22Rv1 (cell line): ENCODE data around the gene TPI1.

Experiments used
- ZFX ChIP-seq: fragments of 450-650 bp; IDR thresholded peaks from 2 replicates; pipeline ENCODE4 v1.6.1; 2017; ENCODE audit warnings: antibody characterized with exemption, borderline replicate concordance
- TF ChIP-seq, protein P1 (sequence below): fragments of 450-650 bp; IDR thresholded peaks from 2 replicates; pipeline ENCODE4 v1.5.1; 2017; ENCODE audit warnings: mild to moderate bottlenecking

DNA sequence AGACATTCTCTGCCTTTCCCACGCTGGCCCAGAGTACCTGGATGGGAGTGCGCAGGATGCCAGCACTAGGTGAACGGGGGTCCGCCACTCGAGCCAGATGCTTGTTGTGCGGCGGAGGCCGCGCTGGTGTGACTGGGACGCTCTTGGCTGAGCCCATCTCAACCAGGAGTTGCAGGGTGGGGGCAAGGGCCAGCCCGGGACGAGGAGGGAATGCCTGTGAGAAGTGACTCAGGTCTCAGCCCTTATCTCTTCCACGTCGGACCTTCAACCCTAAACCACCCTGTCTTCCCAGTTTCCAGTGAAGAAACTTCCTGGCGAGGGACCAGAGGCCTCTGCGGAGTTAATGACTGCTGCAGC lies 16.6 kb upstream of the TPI1 start:
- TF ChIP-seq, protein P1, sequence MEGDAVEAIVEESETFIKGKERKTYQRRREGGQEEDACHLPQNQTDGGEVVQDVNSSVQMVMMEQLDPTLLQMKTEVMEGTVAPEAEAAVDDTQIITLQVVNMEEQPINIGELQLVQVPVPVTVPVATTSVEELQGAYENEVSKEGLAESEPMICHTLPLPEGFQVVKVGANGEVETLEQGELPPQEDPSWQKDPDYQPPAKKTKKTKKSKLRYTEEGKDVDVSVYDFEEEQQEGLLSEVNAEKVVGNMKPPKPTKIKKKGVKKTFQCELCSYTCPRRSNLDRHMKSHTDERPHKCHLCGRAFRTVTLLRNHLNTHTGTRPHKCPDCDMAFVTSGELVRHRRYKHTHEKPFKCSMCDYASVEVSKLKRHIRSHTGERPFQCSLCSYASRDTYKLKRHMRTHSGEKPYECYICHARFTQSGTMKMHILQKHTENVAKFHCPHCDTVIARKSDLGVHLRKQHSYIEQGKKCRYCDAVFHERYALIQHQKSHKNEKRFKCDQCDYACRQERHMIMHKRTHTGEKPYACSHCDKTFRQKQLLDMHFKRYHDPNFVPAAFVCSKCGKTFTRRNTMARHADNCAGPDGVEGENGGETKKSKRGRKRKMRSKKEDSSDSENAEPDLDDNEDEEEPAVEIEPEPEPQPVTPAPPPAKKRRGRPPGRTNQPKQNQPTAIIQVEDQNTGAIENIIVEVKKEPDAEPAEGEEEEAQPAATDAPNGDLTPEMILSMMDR: no peak
- TF ChIP-seq ZFX: no peak
